Gastrocnemius medialis (tissue), 4 donors: ENCODE data around the gene PDZRN3.

Source experiments
- POLR2A ChIP-seq, 2 donors: fragments of 450-650 bp; IDR thresholded peaks; one replicate each; pipeline ENCODE4 v1.6.1; 2017; ENCODE audit warnings: antibody characterized with exemption in 2 of 2, mild to moderate bottlenecking in 2 of 2, moderate library complexity in 2 of 2
- TF ChIP-seq, protein P1 (sequence below), 5 experiments: fragments of 450-650 bp in 3 of 5; fragments of 200-600 bp in 2 of 5; sonication (generic) in 2 of 5; IDR thresholded peaks in 4 of 5; conservative IDR thresholded peaks in 1 of 5; 1 replicate in 4 of 5; 2 replicates in 1 of 5; pipeline ENCODE4 v1.5.1; 2016 to 2019; ENCODE audit warnings: antibody characterized with exemption in 5 of 5, mild to moderate bottlenecking in 3 of 5, moderate library complexity in 3 of 5

DNA sequence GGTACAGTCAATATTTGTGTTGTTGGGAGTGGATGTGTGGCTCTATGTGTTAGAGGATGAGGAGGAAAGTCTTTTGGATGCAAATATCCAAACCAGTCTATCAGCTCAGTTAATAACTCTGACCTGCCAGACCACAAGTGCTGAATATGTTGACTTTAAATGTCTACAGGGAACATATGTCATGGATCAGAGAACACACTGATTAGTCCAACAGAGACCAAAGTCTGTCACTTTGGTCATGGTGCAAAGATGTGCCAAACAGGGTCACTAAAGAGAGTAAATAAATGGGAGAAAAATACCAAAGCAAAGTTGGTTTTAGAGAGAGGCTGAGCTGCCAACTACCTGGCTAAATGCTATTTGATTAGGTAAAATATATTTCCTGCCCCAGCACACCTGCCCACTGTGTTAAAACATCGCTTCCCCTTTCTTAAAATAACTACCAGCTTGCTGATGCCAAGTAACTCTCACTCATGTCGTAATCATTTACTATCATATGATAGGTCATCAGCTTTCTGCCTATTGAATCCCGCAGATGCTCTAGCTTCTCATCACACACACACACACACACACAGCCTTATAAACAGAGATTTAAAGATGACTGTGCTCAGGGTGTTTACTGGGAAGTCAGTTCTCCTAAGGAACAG is 173.3 kb downstream of the PDZRN3 start:
- TF ChIP-seq, protein P1, sequence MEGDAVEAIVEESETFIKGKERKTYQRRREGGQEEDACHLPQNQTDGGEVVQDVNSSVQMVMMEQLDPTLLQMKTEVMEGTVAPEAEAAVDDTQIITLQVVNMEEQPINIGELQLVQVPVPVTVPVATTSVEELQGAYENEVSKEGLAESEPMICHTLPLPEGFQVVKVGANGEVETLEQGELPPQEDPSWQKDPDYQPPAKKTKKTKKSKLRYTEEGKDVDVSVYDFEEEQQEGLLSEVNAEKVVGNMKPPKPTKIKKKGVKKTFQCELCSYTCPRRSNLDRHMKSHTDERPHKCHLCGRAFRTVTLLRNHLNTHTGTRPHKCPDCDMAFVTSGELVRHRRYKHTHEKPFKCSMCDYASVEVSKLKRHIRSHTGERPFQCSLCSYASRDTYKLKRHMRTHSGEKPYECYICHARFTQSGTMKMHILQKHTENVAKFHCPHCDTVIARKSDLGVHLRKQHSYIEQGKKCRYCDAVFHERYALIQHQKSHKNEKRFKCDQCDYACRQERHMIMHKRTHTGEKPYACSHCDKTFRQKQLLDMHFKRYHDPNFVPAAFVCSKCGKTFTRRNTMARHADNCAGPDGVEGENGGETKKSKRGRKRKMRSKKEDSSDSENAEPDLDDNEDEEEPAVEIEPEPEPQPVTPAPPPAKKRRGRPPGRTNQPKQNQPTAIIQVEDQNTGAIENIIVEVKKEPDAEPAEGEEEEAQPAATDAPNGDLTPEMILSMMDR (IDR thresholded peaks at IDR 0.05 in 4 of 5, conservative IDR thresholded peaks at IDR 0.05 in 1 of 5) = no peak
- TF ChIP-seq POLR2A (IDR thresholded peaks at IDR 0.05) = no peak
